B cell (primary cell): ENCODE measurements around the gene ADCK2. TPM values are rescaled to one million over a fixed set of nuclear protein-coding genes. Genes with fewer than 3 reads are reported as not detected.

Experiments
- ATAC-seq: fragments of 200-7000 bp; cut with Tn5 transposase; one replicate; pipeline ENCODE4 v1.10.0; 2021; ENCODE audit warnings: low read depth, mild to moderate bottlenecking, moderate number of reproducible peaks, moderate library complexity
- CTCF ChIA-PET: fragments of 350-600 bp; sonication (Branson Sonifier 250); formaldehyde crosslinking; loops from one replicate; lab custom pipeline; 2021; ENCODE audit warnings: antibody characterized with exemption, inconsistent platforms; lab: Charles Lee
- POLR2A ChIA-PET: fragments of 350-600 bp; sonication (Branson Sonifier 250); formaldehyde crosslinking; loops from one replicate; lab custom pipeline; 2021; ENCODE audit warnings: antibody characterized with exemption; lab: Charles Lee
- DNase-seq: peaks from one replicate; pipeline ENCODE4 v3.0.0; 2013
- H2AFZ ChIP-seq: 2 replicates; pipeline ENCODE4 v1.6.1; 2012; ENCODE audit warnings: mild to moderate bottlenecking, low read depth, low read length; ENCODE audit not compliant: insufficient read depth, poor library complexity, severe bottlenecking
- H3K27ac ChIP-seq, 2 donors: 1 replicate in 1 of 2; 2 replicates in 1 of 2; pipeline ENCODE4 v1.5.1; 2012 to 2013; ENCODE audit warnings: low read length in 2 of 2, mild to moderate bottlenecking in 2 of 2, moderate library complexity in 1 of 2
- H3K27me3 ChIP-seq, 4 experiments: fragments of 200-600 bp in 1 of 4; sonication (generic) in 1 of 4; replicated peaks in 1 of 4; 1 replicate in 2 of 4; 2 replicates in 2 of 4; pipeline versions ENCODE4 v1.6.1 to v1.7.0; 2013 to 2016; ENCODE audit warnings: low read length in 3 of 4, mild to moderate bottlenecking in 2 of 4, mixed read lengths in 1 of 4, moderate library complexity in 1 of 4; ENCODE audit not compliant: insufficient read depth in 4 of 4, control insufficient read depth in 3 of 4; ENCODE audit errors: control extremely low read depth in 1 of 4
- H3K36me3 ChIP-seq, 2 experiments: replicated peaks in 1 of 2; 1 replicate in 1 of 2; 2 replicates in 1 of 2; pipeline versions ENCODE4 v1.6.1 to v1.7.1; 2013; ENCODE audit warnings: low read length in 1 of 2; ENCODE audit not compliant: insufficient read depth in 2 of 2, control insufficient read depth in 1 of 2; ENCODE audit errors: control extremely low read depth in 1 of 2, extremely low read depth in 1 of 2
- H3K4me1 ChIP-seq, 2 donors: fragments of 200-600 bp in 1 of 2; sonication (generic) in 1 of 2; 1 replicate in 1 of 2; 2 replicates in 1 of 2; pipeline versions ENCODE4 v1.5.1 to v1.6.1; 2013 to 2017; ENCODE audit warnings: low read length in 2 of 2; ENCODE audit not compliant: control insufficient read depth in 2 of 2, insufficient read depth in 2 of 2
- H3K4me2 ChIP-seq: replicated peaks from 2 replicates; pipeline ENCODE3; 2012; ENCODE audit warnings: mild to moderate bottlenecking, low read depth, low read length; ENCODE audit not compliant: poor library complexity, severe bottlenecking
- H3K4me3 ChIP-seq, 5 experiments: fragments of 200-600 bp in 1 of 5; sonication (generic) in 1 of 5; 1 replicate in 3 of 5; 2 replicates in 2 of 5; pipeline versions ENCODE4 v1.5.1 to v1.7.0; 2011 to 2016; ENCODE audit warnings: low read length in 4 of 5, mild to moderate bottlenecking in 4 of 5, low read depth in 2 of 5, control low read depth in 1 of 5, moderate library complexity in 1 of 5; ENCODE audit not compliant: insufficient read depth in 1 of 5; ENCODE audit errors: control extremely low read depth in 1 of 5, extremely low read depth in 1 of 5
- H3K79me2 ChIP-seq: fragments of 200-600 bp; sonication (generic); one replicate; pipeline ENCODE4 v1.6.0; 2016; ENCODE audit warnings: low read length; ENCODE audit not compliant: control insufficient read depth, insufficient read depth
- H3K9ac ChIP-seq: fragments of 200-600 bp; sonication (generic); 2 replicates; pipeline ENCODE4 v1.6.1; 2017; ENCODE audit warnings: mild to moderate bottlenecking, low read length, moderate library complexity
- H3K9me3 ChIP-seq, 3 donors: one replicate each; pipeline versions ENCODE4 v1.6.1 to v1.7.1; 2013; ENCODE audit warnings: low read length in 2 of 3; ENCODE audit not compliant: control insufficient read depth in 2 of 3, insufficient read depth in 1 of 3; ENCODE audit errors: control extremely low read depth in 1 of 3
- H4K20me1 ChIP-seq: 2 replicates; pipeline ENCODE4 v1.6.0; 2012; ENCODE audit warnings: mild to moderate bottlenecking, low read length; ENCODE audit not compliant: insufficient read depth, control insufficient read depth, poor library complexity, severe bottlenecking
- H3K27ac Mint-ChIP-seq: one replicate; pipeline ENCODE4 v1.8.0; 2021; ENCODE audit warnings: mixed read lengths
- H3K27me3 Mint-ChIP-seq: one replicate; pipeline ENCODE4 v1.8.0; 2021; ENCODE audit warnings: mixed read lengths
- H3K4me1 Mint-ChIP-seq: one replicate; pipeline ENCODE4 v1.8.0; 2021; ENCODE audit warnings: mixed read lengths
- H3K4me3 Mint-ChIP-seq: one replicate; pipeline ENCODE4 v1.8.0; 2021; ENCODE audit warnings: mixed read lengths
- H3K9me3 Mint-ChIP-seq: one replicate; pipeline ENCODE4 v1.8.0; 2022; ENCODE audit warnings: mixed read lengths; ENCODE audit not compliant: insufficient read depth
- CTCF ChIP-seq: fragments of 200-600 bp; IDR thresholded peaks from one replicate; pipeline ENCODE4 v1.8.0; 2022; ENCODE audit warnings: antibody characterized with exemption, mild to moderate bottlenecking
- EZH2 ChIP-seq: IDR thresholded peaks from 2 replicates; pipeline ENCODE4 v1.6.1; 2012; ENCODE audit warnings: borderline replicate concordance, low read depth, mild to moderate bottlenecking, moderate library complexity, low read length; ENCODE audit not compliant: insufficient read depth, poor library complexity, severe bottlenecking
- WGBS: methylation state at CpG from one replicate; pipeline ENCODE4 v1.1.5; 2013; ENCODE audit warnings: missing lambda C conversion rate; ENCODE audit not compliant: insufficient coverage; 5-methylcytosine and 5-hydroxymethylcytosine counted together
- intact Hi-C: fragments of 100-400 bp; cut with micrococcal nuclease; formaldehyde crosslinking; loops from one replicate; pipeline ENCODE4 v1.10.0; 2022
- polyA plus RNA-seq: library from polyadenylated mRNA; depleted of rRNA; stranded (reverse); fragments of >200 nt; gene quantifications from 2 replicates; pipeline ENCODE4 v1.2.3, GENCODE V29; 2012
- total RNA-seq, 2 donors: library from RNA; stranded (reverse); fragments of 120-200 nt in 1 of 2; gene quantifications; 1 replicate in 1 of 2; 2 replicates in 1 of 2; pipeline versions ENCODE4 v1.2.3 to v1.2.4, GENCODE V29; 2013 to 2022

Gene ADCK2
- total and polyA plus RNA-seq, 2 donors (not counting 1 experiment from before 2014, with no cell fraction given): 13.3 to 32.6 TPM

GRCh38 chr7:140639366-140640053 lies 33.2 kb upstream of the ADCK2 start:
- intact Hi-C loops: no loop called here
- H3K27me3 Mint-ChIP-seq: peaks cover 48% of the 10 kb centered on the region
- no peaks in the 10 kb centered on the region for H3K9me3 Mint-ChIP-seq
- DNase-seq: peak; percentile 41
- H3K9ac ChIP-seq: peak overlapping the region; percentile 62
- peaks cover 26% of the 10 kb centered on the region for H3K4me1 Mint-ChIP-seq
- peak overlapping the region; percentile 74 for H2AFZ ChIP-seq
- H3K79me2 ChIP-seq: no peaks in the 10 kb centered on the region
- no peak for ATAC-seq
- H3K27ac Mint-ChIP-seq: peak overlapping the region; percentile 77
- peaks cover 28 to 29% of the 10 kb centered on the region in 2 donors for H3K4me1 ChIP-seq
- CTCF ChIA-PET: interaction anchor here (0.5 kb wide), 1 partner anchor 578 kb away, joined by 6 read pairs; no protein-coding TSS in a partner anchor
- H4K20me1 ChIP-seq: no peaks in the 10 kb centered on the region
- H3K4me3 ChIP-seq: peak overlapping the region in 4 of 5 experiments; percentile 44 to 61 (median 54)
- H3K4me3 Mint-ChIP-seq: peak overlapping the region; percentile 99
- peaks cover 0 to 65% (median 31%) of the 10 kb centered on the region in 4 experiments for H3K27me3 ChIP-seq
- TF ChIP-seq CTCF (no peak), EZH2 (no peak)
- peak overlapping the region; percentile 94 for H3K4me2 ChIP-seq
- H3K27ac ChIP-seq: no peak overlapping the region
- POLR2A ChIA-PET: interaction anchor here (0.7 kb wide), 1 partner anchor 1039 kb away, joined by 4 read pairs; no protein-coding TSS in a partner anchor
- 5% methylated on average over 11 of the region's 15 CpGs for WGBS
- no peaks in the 10 kb centered on the region for H3K36me3 ChIP-seq
- H3K9me3 ChIP-seq: peaks cover 0 to 25% (median 0%) of the 10 kb centered on the region in 3 donors

GRCh38 chr7:140640060-140640637 lies 32.6 kb upstream of the ADCK2 start:
- peaks cover 28 to 29% of the 10 kb centered on the region in 2 donors for H3K4me1 ChIP-seq
- no peaks in the 10 kb centered on the region for H3K36me3 ChIP-seq
- ATAC-seq (peak; percentile 35), DNase-seq (peak; percentile 50)
- H3K27me3 Mint-ChIP-seq: peaks cover 50% of the 10 kb centered on the region
- no peaks in the 10 kb centered on the region for H3K79me2 ChIP-seq
- peak overlapping the region; percentile 94 for H3K4me2 ChIP-seq
- H3K4me3 Mint-ChIP-seq: peak overlapping the region; percentile 99
- H3K9me3 ChIP-seq: peaks cover 0 to 25% (median 0%) of the 10 kb centered on the region in 3 donors
- no peaks in the 10 kb centered on the region for H4K20me1 ChIP-seq
- CTCF ChIA-PET: no interaction called here
- POLR2A ChIA-PET: no interaction called here
- H2AFZ ChIP-seq: peak overlapping the region; percentile 74
- intact Hi-C loops: no loop called here
- peaks cover 0 to 65% (median 31%) of the 10 kb centered on the region in 4 experiments for H3K27me3 ChIP-seq
- H3K4me1 Mint-ChIP-seq: peaks cover 26% of the 10 kb centered on the region
- H3K27ac ChIP-seq: no peak overlapping the region
- under 1% methylated on average over 74 of the region's 74 CpGs for WGBS
- H3K9me3 Mint-ChIP-seq: no peaks in the 10 kb centered on the region
- peak overlapping the region; percentile 77 for H3K27ac Mint-ChIP-seq
- peak overlapping the region in 4 of 5 experiments; percentile 44 to 61 (median 54) for H3K4me3 ChIP-seq
- H3K9ac ChIP-seq: peak overlapping the region; percentile 62
- peak; percentile 94 for TF ChIP-seq EZH2
- TF ChIP-seq CTCF: no peak
